Iris pigment epithelial cell (primary cell): ENCODE results near the gene MROH2A.
A peak's percentile ranks its signal among the peaks of the same experiment; 100 is the strongest.

ENCODE experiments used
- DNase-seq: peaks from one replicate; pipeline ENCODE4 v3.0.0-alpha.2; 2011; ENCODE audit warnings: low read depth

MROH2A gene

DNA sequence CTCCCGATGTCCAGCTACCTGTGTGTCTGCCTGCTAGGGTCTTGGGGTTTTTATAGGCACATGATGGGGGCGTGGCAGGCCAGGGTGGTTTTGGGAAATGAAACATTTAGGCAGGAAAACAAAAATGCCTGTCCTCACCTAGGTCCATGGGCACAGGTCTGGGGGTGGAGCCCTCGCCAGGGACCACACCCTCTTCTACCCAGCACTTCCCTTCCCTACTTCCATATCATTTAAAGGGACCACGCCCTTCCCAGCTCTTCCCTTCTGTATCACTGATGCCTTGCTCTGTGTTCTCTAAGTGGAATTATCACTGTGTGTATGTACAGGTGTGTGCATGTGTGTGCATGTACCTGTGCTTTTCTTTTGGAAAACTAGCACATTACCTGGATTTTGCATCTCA, 11.7 kb upstream of the MROH2A start:
- no peak for DNase-seq

DNA sequence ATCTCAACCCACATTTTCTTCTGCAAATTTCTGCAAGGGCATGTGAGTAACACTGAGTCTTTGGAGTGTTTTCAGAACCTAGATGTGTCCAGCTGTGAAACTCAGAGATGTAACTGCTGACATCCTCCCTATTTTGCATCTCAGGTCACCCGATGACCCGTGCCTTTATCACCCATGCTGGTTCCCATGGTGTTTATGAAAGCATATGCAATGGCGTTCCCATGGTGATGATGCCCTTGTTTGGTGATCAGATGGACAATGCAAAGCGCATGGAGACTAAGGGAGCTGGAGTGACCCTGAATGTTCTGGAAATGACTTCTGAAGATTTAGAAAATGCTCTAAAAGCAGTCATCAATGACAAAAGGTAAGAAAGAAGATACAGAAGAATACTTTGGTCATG, 10.1 kb upstream of the MROH2A start:
- DNase-seq, result no peak

DNA sequence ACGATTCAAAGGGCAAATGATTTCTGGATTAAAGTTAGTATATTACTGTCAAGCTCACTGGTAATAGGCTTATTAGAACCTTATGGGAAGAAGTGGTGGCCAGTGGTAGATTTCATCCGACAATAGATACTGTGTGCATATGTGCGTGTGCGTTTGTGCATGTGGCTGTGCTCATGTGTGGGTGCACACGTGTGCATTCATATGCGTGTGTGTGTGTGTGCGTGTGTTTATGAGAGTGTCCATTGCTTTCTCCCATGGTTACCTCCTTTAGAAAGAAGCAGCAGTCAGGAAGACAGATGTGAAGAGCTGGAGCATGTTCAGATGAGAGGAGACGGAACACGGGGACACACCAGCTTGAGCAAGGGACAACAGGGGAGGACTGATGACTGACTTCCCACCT, 8.9 kb upstream of the MROH2A start:
- no peak for DNase-seq

DNA sequence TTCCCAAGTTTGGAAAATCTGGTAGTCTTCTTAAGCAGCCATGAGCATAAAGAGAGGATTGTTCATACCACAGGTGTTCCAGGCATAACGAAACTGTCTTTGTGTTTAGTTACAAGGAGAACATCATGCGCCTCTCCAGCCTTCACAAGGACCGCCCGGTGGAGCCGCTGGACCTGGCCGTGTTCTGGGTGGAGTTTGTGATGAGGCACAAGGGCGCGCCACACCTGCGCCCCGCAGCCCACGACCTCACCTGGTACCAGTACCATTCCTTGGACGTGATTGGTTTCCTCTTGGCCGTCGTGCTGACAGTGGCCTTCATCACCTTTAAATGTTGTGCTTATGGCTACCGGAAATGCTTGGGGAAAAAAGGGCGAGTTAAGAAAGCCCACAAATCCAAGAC, 6.0 kb upstream of the MROH2A start:
- no peak for DNase-seq

DNA sequence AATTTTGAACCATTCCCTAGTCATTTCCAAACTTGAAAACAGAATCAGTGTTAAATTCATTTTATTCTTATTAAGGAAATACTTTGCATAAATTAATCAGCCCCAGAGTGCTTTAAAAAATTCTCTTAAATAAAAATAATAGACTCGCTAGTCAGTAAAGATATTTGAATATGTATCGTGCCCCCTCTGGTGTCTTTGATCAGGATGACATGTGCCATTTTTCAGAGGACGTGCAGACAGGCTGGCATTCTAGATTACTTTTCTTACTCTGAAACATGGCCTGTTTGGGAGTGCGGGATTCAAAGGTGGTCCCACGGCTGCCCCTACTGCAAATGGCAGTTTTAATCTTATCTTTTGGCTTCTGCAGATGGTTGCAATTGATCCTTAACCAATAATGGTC, 5.5 kb upstream of the MROH2A start:
- no peak for DNase-seq

DNA sequence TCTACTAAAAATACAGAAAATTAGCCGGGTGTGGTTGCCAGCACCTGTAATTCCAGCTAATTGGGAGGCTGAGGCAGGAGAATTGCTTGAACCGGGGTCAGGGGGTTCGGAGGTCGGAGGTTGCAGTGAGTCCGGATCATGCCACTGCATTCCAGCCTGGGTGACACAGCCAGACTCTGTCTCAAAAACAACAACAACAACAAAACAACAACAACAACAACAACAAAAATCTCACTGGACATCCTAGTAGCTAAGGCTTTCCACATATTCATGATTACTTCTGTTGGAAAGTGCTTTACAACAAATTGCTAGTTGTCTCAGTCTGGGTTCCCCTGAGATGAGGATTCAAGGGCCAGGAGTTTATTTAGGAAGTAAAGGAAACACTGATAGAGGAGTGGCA, 4.3 kb upstream of the MROH2A start:
- no peak for DNase-seq

DNA sequence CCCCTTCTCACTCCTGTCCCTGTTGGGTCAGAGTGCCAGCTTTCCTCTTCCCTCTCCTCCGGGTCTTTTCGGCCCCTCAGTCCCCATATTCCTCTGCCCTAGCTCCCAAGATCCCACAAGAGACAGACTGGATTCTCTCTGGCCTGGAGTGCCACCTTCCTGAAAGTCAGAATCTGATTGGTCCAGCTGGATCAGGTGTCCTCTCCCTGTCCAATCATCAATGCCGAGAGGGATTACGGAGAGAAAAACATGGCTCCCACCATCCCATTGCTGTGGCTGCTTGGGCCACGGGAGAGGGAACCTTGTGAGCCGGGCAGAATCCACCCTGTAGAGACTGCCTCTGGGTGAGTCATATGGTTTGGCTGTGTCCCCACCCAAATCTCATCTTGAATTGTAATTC, 2.7 kb upstream of the MROH2A start:
- DNase-seq, result no peak

DNA sequence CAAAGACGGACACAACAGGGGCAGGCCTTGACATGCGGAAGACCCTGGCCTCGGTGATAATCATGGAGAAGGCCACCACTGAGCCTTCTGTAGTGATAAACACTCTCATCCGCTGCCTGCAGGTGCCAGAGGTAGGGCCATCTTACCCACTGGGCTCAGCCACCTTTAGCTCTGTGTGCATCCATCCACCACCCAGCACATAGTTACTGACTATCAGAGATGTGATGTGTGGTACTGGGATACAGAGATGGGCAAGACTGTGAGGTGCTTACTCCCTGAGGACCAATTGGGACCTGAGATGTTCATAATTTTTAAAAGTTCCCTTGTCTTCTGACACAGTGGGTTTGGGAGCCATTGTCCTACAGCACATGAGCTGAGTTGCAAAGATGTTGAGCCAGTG, 1.6 kb downstream of the MROH2A start:
- no peak for DNase-seq

DNA sequence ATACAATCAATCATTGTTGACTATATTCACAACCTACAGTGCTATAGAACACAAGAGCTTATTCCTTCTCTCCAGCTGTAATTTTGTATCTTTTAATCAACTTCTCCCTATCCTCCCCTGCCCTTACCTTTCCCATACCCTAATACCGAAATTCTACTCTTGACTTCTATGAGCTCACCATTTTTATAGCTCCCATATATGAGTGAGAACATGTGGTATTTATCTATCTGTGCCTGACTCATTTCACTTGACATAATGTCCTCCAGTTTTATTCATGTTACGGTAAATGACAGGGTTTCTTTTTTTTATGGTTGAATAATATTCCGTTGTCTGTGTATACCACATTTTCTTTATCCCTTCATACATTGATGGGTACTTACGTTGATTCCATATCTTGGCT, 2.6 kb downstream of the MROH2A start:
- no peak for DNase-seq

DNA sequence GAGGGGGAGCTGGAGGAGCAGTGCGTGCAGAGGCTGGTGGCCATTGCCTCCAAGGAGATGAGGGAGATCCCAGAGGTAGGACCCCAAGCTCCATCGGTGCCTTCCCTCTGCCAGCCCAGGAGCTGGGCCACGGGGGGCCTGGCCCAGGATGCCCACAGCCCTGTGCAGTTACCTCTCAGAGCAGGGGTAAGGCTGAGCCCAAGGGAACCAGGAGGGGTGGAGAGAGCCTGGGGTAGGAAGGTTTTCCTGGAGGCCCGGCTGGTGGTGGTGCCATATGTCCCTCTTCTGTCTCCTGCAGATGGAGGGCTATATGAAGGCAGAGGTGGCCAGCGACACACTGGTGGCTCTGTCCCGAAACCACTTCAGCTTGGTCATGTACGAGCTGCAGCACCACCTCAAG, 11.4 kb downstream of the MROH2A start:
- no peak for DNase-seq

DNA sequence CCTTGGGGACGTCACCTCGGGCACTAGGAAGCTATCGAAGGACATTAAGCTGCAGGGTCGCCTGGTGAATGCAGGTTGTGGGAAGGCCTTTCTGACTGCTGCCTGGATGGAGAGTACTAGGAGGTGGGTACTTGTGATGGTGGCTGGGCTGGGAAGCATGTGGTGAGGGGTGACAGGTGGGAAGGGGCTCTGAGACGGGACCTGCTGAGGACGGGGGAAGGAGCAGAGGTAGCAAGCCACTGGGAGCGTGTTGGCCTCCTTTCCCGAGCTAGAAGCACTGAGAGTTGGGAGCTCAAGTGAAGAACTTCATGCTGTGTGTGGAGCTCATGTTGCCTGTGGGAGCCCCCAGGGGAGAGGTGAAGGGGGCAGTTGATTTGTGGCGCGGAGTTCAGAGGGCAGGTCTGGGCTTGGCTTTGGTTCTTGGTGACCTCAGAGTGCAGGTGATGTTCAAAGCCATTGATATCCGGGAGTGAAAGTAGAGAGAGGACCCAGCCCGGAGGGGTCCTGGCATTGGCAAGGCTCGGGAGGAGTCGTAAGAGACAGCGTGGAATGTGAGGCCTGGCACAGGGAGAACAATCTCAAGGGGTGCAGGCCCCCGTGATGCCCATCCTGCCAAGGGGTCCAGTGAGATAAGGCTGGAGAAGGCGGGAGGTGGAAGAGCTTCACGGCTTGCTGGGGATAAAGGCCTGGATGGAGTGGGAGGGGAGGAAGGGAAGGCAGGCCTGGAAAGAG, 13.2 kb downstream of the MROH2A start:
- no peak for DNase-seq

DNA sequence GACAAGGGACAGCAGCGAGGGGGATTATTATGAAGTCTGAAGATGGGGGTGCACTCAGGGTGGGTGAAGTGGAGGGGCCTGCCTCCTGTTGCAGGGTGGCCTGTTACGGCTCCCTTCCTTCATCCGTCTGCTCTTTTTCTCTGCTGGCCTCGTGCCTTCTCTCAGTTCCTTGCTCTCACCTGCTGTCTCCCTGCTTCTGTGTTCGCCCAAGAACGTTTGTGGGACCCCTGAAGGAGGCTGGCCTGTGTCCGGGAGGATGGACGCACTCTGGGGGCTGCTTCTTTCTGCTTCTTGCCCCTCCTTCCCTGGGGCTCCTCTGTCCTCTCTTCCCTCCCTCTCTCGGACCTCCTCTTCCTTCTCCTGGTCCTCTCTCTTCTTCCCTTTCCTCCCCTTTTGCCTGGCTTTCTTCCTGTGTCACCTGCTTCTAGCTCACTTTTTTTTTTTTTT, 13.8 kb downstream of the MROH2A start:
- DNase-seq, result no peak

DNA sequence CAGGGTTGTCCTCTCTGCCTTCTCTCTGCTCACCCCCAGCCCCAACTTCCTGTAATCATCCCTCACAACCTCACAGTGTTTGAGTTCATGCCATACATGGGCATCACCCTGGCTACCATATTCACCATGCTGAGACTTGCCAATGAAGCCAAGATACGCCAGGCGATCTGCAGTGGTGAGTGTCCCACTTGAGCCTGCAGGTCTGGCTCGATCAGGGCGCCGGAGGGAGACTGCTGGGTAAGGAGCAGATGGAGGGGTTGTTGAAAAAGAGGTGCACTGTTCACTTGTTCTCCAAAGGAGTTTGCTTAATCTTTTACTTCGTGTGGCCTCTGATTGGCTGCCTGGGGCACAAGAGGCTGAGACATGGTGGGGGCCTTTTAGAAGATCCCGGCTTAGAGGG, 14.6 kb downstream of the MROH2A start:
- no peak for DNase-seq

DNA sequence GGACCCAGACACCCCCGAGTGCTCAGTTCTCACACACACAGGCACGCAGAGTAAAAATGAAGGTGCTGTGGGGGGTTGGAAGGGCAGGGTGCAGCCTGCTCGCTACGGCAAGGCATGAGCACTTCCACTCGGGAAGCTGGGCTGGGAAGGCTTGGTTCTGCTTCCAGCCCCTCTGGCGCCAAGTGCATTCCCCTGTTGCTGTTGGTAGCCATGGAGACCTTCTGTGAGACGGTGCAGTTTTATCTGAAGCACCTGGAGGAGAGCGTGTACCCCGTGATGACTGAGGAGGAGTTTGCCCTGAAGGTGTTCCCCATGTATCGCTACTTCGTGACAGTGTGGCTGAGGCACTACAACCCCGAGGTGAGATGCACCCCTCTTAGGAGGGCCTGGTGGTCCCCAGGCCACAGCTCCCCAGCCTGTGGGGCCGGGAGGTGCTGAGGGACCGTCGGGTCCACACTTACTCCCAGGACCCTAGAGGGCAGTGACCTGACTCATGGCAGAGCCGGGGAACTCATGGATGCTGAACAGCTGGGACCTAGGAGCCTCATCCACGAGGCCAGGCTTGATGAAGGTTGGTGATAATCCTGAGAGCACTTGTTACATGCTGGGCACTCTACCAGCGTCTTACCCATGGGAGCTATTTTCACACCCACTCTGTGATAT, 15.5 kb downstream of the MROH2A start:
- DNase-seq, result no peak

DNA sequence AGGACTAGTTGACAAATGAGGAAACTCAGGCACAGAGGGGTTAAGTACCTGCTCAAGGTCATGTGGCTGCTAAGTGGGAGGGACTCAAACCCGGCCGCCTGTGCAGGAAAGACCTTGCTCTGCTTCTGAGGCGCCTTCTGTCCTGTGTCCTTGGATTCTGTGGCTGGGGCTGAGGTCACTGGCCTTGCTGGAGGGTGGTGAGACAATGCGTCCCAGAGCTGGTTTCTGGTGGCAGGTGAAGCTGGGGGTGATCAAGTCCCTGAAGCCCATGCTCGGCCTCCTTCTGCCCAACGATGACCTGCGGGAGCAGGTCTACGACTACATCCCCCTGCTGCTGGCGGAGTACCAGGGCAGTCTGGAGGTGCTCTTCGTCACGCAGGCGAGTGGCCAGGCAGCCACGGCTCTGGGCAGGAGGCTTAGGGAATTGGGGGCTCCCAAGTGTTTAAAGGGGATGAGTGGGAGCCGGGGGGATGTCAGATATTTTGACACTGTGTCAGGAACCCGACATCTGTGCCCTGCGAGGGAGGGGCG, 16.1 kb downstream of the MROH2A start:
- no peak for DNase-seq

DNA sequence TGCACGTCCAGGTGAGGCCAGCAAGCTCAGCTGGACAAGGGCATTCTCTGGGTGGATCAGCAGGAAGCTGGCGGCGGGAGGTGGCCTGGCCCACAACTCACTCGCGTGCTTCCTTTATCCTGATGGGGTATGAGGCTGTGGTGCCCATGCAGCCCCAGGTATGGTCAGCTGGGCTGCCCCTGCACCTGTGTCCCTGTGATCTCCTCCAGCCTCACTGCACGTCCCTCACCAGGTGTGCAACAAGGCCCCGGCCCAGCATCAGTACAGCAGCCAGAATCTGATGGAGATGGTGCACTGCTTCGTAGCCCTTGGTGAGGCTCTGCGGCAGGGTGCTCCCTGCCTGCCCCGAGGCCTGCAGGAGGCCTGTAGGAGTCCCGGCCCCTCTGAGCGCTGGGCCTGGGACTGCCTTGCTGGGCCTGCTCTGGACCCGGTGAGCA, 17.6 kb downstream of the MROH2A start:
- DNase-seq, result no peak

DNA sequence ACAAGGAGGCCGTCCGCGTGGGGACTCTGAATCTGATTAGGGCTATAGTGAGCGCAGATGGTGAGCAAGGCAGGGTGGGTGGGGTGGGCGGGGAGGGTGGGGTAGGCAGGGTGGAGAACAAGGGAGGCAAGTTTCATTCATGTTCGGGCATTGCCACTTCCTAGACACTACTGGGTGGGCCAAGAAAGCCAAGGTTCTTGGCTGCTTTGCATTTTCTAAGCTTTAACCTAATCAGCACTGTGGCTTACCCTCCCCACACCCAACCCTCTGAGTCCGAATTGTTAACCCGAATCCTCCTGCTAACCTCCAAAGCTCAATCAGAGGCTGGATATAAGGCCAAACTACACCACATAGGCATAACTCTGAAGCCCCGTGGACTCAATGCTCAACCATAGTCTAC, 18.1 kb downstream of the MROH2A start:
- no peak for DNase-seq

DNA sequence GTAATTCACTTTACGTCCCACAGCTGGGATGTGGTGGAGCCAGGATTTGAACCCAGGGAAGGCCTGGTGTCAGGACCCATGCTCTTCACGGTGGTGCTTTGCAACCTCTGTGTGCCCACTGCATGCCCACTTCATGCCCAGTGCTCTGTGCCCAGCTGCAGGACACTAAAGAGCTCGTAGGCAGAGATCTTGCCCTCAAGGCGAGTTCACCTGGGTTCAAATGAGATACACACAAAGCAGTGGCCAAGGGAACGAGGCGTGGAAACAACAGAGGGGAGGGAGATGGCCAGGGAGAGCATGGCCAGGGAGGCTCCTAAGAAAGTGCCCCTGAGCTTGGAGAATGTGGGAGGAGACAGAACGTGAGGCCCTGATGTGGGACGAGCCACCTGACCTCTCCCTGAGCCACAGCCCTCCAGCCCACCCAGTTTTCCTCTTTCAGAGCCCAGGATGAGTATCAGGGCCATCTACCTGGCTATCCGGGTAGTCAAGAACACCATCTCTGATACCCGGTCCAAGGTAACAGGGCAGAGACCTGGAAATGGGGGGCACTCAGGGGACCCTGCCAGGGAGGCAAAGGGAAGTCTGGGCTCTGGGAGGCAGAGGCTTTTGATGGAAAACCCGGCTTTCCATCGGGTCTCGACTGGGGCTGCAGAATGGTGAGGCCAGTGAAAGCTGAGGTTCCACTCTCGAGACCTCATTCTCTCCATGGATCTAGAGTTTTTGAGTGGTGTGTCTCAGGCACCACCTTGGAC, 20.4 kb downstream of the MROH2A start:
- no peak for DNase-seq

DNA sequence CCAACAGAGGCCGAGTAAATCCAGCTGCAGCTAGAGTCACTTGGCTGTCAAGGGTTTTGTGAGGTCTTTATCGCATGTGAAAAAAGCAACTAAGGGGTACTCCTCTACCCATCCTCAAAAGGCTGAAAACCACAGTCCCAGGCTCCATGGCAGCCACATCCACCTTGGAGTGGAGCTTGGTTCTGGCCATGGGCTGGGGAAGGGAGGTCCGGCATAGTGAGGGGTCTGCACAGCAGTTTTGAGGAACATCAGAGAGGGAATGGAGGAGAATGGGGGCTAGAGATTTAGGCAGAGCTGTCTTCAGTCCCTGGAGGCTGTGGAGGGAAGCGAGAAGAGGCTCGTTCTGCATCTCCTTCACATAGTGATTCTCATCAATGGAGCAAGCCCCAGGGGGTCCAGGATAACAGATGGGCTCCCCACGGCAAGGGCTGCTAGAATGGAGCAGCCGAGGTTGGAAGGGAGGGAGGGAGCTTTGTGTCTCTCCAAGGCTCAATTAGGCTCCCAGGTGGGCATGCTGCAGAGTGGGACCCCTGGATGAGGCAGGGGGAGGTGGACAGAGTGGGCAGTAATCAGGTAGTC, 21.0 kb downstream of the MROH2A start:
- no peak for DNase-seq

DNA sequence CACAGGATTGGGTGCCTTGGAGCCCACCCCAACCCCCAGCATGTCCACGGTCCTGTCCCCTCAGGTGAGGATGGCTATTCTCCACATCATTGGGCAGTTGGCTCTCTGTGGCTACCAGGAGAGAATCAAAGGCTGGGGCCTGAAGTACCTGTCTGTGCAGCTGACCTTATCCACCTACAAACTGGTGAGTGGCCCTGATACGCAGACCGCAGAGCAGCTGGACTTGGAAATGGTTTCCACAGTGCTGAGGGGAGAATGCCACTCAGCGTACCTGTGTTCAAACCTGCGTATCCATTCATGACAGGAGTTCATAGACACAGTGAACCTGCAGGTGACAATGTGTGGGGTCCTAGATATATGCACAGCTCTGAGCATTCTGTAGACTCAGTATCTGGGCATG, 21.6 kb downstream of the MROH2A start:
- no peak for DNase-seq

DNA sequence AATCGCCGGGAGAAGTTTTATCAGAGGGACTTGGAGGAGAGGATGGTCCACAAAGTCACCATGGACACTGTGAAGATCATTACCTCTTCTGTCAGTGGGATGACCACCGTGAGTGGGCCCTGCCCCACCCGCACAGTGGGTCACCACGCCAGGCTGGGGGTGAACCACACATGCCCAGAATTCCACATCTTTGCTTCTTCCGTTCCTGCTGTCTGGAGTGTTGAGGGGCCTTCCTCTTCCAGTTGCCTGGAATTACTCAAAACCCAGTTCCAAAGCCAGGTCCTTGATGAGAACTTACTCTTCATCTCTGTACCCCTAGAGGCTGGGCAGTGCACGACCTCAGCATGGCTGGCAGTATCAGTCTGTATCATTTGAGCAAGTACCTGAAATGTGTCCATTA, 22.1 kb downstream of the MROH2A start:
- DNase-seq, result no peak

DNA sequence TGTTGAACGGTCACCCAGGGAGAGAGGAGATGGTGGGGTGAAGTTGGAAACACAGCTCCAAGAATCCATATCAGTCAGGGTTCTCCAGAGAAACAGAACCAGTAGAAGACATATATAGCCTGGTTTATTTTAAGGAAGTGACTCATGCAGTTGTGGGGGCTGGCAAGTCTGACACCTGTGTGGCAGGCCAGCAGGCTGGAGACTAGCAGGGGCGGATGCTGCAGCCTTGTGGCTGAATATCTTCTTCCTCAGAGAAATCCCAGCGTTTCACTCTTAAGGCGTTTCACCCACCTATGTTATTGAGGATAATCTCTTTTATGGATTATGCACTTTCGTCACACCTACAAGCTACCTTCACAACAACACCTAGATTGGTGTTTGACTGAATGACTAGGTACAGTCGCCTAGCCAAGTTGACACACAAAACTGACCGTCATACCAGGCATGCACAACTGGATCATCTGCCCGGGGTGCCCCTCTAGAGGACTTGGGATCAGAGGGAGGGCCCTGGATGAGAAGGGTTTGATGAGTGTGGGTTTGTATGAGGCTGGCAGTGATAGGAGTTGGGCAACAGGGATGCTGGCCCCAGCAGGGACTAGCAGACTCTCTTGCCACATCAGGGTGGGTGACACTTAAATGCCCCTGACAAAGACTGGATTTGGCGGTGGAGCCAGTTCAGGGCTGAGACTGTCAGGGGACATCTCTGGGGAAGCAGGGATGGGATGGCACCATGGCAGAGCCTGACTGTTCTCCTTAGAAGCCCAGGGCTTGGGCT, 23.4 kb downstream of the MROH2A start:
- DNase-seq, result peak; percentile 22
